Loucy (cell line): Measurements from ENCODE around the gene DYNC1H1.
A peak's percentile ranks its signal among the peaks of the same experiment; 100 is the strongest.

Experiments used
- H2AFZ ChIP-seq: fragments of 200-600 bp; sonication (generic); 2 replicates; pipeline ENCODE4 v1.6.0; 2016; ENCODE audit warnings: antibody characterized with exemption, mild to moderate bottlenecking, low read length, moderate library complexity
- H3F3A ChIP-seq: fragments of 200-600 bp; 2 replicates; pipeline ENCODE4 v1.6.0; 2016; ENCODE audit warnings: antibody characterized with exemption, low read depth, mild to moderate bottlenecking
- H3K27me3 ChIP-seq: fragments of 200-600 bp; sonication (generic); 2 replicates; pipeline ENCODE4 v1.6.1; 2014; ENCODE audit warnings: low read length, mild to moderate bottlenecking; ENCODE audit not compliant: insufficient read depth, poor library complexity, severe bottlenecking
- H3K36me3 ChIP-seq: fragments of 200-600 bp; sonication (generic); 2 replicates; pipeline ENCODE4 v1.6.1; 2016; ENCODE audit warnings: low read length; ENCODE audit not compliant: insufficient read depth
- H3K4me1 ChIP-seq: fragments of 200-600 bp; sonication (generic); 2 replicates; pipeline ENCODE4 v1.5.1; 2014; ENCODE audit warnings: low read length, mild to moderate bottlenecking; ENCODE audit not compliant: insufficient read depth, poor library complexity, severe bottlenecking
- H3K4me2 ChIP-seq: fragments of 200-600 bp; sonication (generic); 2 replicates; pipeline ENCODE4 v1.6.0; 2014; ENCODE audit warnings: antibody characterized with exemption, low read length, low read depth, mild to moderate bottlenecking; ENCODE audit not compliant: poor library complexity, severe bottlenecking
- H3K4me3 ChIP-seq: fragments of 200-600 bp; sonication (generic); 2 replicates; pipeline ENCODE4 v1.5.1; 2014; ENCODE audit warnings: low read length, mild to moderate bottlenecking, mixed read lengths; ENCODE audit not compliant: poor library complexity, severe bottlenecking
- H3K79me2 ChIP-seq: fragments of 200-600 bp; sonication (generic); 2 replicates; pipeline ENCODE4 v1.6.1; 2014; ENCODE audit warnings: low read length; ENCODE audit not compliant: insufficient read depth
- H3K9ac ChIP-seq: fragments of 200-600 bp; sonication (generic); 2 replicates; pipeline ENCODE4 v1.6.0; 2014; ENCODE audit warnings: mild to moderate bottlenecking, low read depth, low read length, moderate library complexity; ENCODE audit not compliant: poor library complexity, severe bottlenecking
- H3K9me2 ChIP-seq: fragments of 200-600 bp; sonication (generic); replicated peaks from 2 replicates; pipeline ENCODE4 v1.6.1; 2016; ENCODE audit warnings: low read depth, low read length, mixed read lengths
- H3K9me3 ChIP-seq: fragments of 200-600 bp; sonication (generic); 2 replicates; pipeline ENCODE4 v1.6.1; 2014; ENCODE audit warnings: mild to moderate bottlenecking, antibody characterized with exemption, low read length, low read depth; ENCODE audit not compliant: insufficient read depth
- H4K20me1 ChIP-seq: fragments of 200-600 bp; sonication (generic); 2 replicates; pipeline ENCODE4 v1.6.0; 2014; ENCODE audit warnings: antibody characterized with exemption, low read length, mild to moderate bottlenecking; ENCODE audit not compliant: insufficient read depth, poor library complexity, severe bottlenecking
- CTCF ChIP-seq: fragments of 200-600 bp; sonication (generic); conservative IDR thresholded peaks from 2 replicates; pipeline ENCODE4 v1.5.1; 2014; ENCODE audit warnings: mild to moderate bottlenecking, antibody characterized with exemption, low read length
- EZH2phosphoT487 ChIP-seq: fragments of 200-600 bp; IDR thresholded peaks from 2 replicates; pipeline ENCODE4 v1.6.1; 2018; ENCODE audit warnings: antibody characterized with exemption, mild to moderate bottlenecking, moderate library complexity, borderline replicate concordance

Gene DYNC1H1

GRCh38 chr14:102086709-102086971, 122.3 kb downstream of the DYNC1H1 start:
- Histone ChIP-seq H3F3A (no peaks in the 10 kb centered on the region), H3K9me2 (no peaks in the 10 kb centered on the region), H2AFZ (0 out of 2 replicates have a peak overlapping the region, but pooled peaks have one; percentile 46), H3K9me3 (no peaks in the 10 kb centered on the region), H3K4me1 (peaks cover 55% of the 10 kb centered on the region), H4K20me1 (peaks cover 46% of the 10 kb centered on the region), H3K27me3 (no peaks in the 10 kb centered on the region), H3K79me2 (peaks cover 52% of the 10 kb centered on the region), H3K4me2 (no peak overlapping the region), H3K36me3 (peaks cover 42% of the 10 kb centered on the region), H3K4me3 (peak overlapping the region; percentile 83), H3K9ac (peak overlapping the region; percentile 95)
- no peak for TF ChIP-seq CTCF
- TF ChIP-seq EZH2phosphoT487: no peak

GRCh38 chr14:102086972-102087761, 122.8 kb downstream of the DYNC1H1 start, which contains the start of gene HSP90AA1:
HSP90AA1 (minus strand) TSS chr14:102087044; CDS start chr14:102086378, 666 bp downstream.
- no peaks in the 10 kb centered on the region for H3K9me2 ChIP-seq
- H3K36me3 ChIP-seq: peaks cover 37% of the 10 kb centered on the region
- H2AFZ ChIP-seq: peak within 1 kb of the TSS; percentile 79
- peaks cover 40% of the 10 kb centered on the region for H4K20me1 ChIP-seq
- H3K9ac ChIP-seq: peak within 1 kb of the TSS; percentile 98
- H3K4me3 ChIP-seq: peak within 1 kb of the TSS; percentile 83
- TF ChIP-seq CTCF (no peak), EZH2phosphoT487 (no peak)
- peaks cover 50% of the 10 kb centered on the region for H3K4me1 ChIP-seq
- H3F3A ChIP-seq: no peaks in the 10 kb centered on the region
- peak within 1 kb of the TSS; percentile 99 for H3K4me2 ChIP-seq
- H3K79me2 ChIP-seq: peaks cover 47% of the 10 kb centered on the region
- H3K9me3 ChIP-seq: no peaks in the 10 kb centered on the region
- no peaks in the 10 kb centered on the region for H3K27me3 ChIP-seq

- Histone ChIP-seq H3K9ac (peak overlapping the region; percentile 98), H4K20me1 (peaks cover 35% of the 10 kb centered on the region), H3K4me2 (peak overlapping the region; percentile 88), H3K27me3 (no peaks in the 10 kb centered on the region), H3K4me3 (peak overlapping the region; percentile 83), H3F3A (no peaks in the 10 kb centered on the region), H3K9me3 (no peaks in the 10 kb centered on the region), H3K9me2 (no peaks in the 10 kb centered on the region), H3K36me3 (peaks cover 32% of the 10 kb centered on the region), H2AFZ (peak overlapping the region; percentile 79; the same call in 1 of the 2 replicates), H3K79me2 (peaks cover 42% of the 10 kb centered on the region), H3K4me1 (peaks cover 46% of the 10 kb centered on the region)
- TF ChIP-seq CTCF: no peak
- no peak for TF ChIP-seq EZH2phosphoT487
Observed at GRCh38 chr14:102087762-102088011, 123.3 kb downstream of the DYNC1H1 start.
